H9 (cell line): ENCODE results near the gene CHD9NB. TPM values are rescaled to one million over a fixed set of nuclear protein-coding genes. Genes with fewer than 3 reads are reported as not detected.

Source experiments
- DNase-seq: peaks from one replicate; pipeline ENCODE4 v3.0.0-alpha.2; 2017
- H2AFZ ChIP-seq: one replicate; pipeline ENCODE4 v1.6.1; 2013; ENCODE audit warnings: mild to moderate bottlenecking, low read length, control low read depth, moderate library complexity
- H2AK5ac ChIP-seq: 2 replicates; pipeline ENCODE4 v1.6.1; 2013; ENCODE audit warnings: low read length, control low read depth, mixed read lengths; ENCODE audit not compliant: insufficient read length
- H2BK120ac ChIP-seq: one replicate; pipeline ENCODE4 v1.6.1; 2013; ENCODE audit warnings: low read depth, mild to moderate bottlenecking, low read length, control low read depth, inconsistent platforms; ENCODE audit not compliant: poor library complexity, severe bottlenecking
- H2BK12ac ChIP-seq: 2 replicates; pipeline ENCODE4 v1.6.1; 2013; ENCODE audit warnings: low read length, control low read depth, mixed read lengths, low read depth; ENCODE audit not compliant: insufficient read length
- H2BK15ac ChIP-seq: 2 replicates; pipeline ENCODE4 v1.6.1; 2013; ENCODE audit warnings: low read depth, low read length, control low read depth
- H2BK20ac ChIP-seq: one replicate; pipeline ENCODE4 v1.6.1; 2013; ENCODE audit warnings: low read depth, mild to moderate bottlenecking, low read length, control low read depth, inconsistent platforms; ENCODE audit not compliant: poor library complexity, severe bottlenecking
- H2BK5ac ChIP-seq: 2 replicates; pipeline ENCODE4 v1.6.1; 2013; ENCODE audit warnings: low read length, control low read depth, mixed read lengths; ENCODE audit not compliant: insufficient read length
- H3K14ac ChIP-seq: 2 replicates; pipeline ENCODE4 v1.6.1; 2013; ENCODE audit warnings: low read length, control low read depth; ENCODE audit not compliant: insufficient read depth
- H3K18ac ChIP-seq: 2 replicates; pipeline ENCODE4 v1.6.1; 2013; ENCODE audit warnings: low read depth, mild to moderate bottlenecking, mixed read lengths, low read length, control low read depth; ENCODE audit not compliant: insufficient read length
- H3K23ac ChIP-seq: 2 replicates; pipeline ENCODE4 v1.6.1; 2013; ENCODE audit warnings: low read length, control low read depth, mixed read lengths, low read depth; ENCODE audit not compliant: insufficient read length
- H3K23me2 ChIP-seq: 2 replicates; pipeline ENCODE4 v1.6.1; 2013; ENCODE audit warnings: low read depth, mild to moderate bottlenecking, mixed read lengths, low read length, control low read depth; ENCODE audit not compliant: insufficient read length, poor library complexity, severe bottlenecking
- H3K27ac ChIP-seq: 2 replicates; pipeline ENCODE4 v1.5.1; 2013; ENCODE audit warnings: low read length, control low read depth, mixed read lengths, low read depth; ENCODE audit not compliant: insufficient read length
- H3K27me3 ChIP-seq: 2 replicates; pipeline ENCODE4 v1.6.1; 2013; ENCODE audit warnings: low read length, control low read depth, inconsistent platforms; ENCODE audit not compliant: insufficient read depth
- H3K4ac ChIP-seq: 2 replicates; pipeline ENCODE4 v1.6.1; 2013; ENCODE audit warnings: low read depth, mild to moderate bottlenecking, control low read depth, inconsistent platforms, low read length, moderate library complexity
- H3K4me1 ChIP-seq: 2 replicates; pipeline ENCODE4 v1.6.1; 2013; ENCODE audit warnings: low read length, control low read depth, inconsistent platforms; ENCODE audit not compliant: insufficient read depth
- H3K4me2 ChIP-seq: 2 replicates; pipeline ENCODE4 v1.6.1; 2013; ENCODE audit warnings: low read length, control low read depth, mixed read lengths; ENCODE audit not compliant: insufficient read length, insufficient read depth
- H3K56ac ChIP-seq: 2 replicates; pipeline ENCODE4 v1.6.1; 2013; ENCODE audit warnings: low read depth, mild to moderate bottlenecking, mixed read lengths, low read length, control low read depth; ENCODE audit not compliant: insufficient read length
- H3K79me1 ChIP-seq: 2 replicates; pipeline ENCODE4 v1.6.1; 2013; ENCODE audit warnings: low read depth, mild to moderate bottlenecking, moderate library complexity, low read length, control low read depth, inconsistent platforms; ENCODE audit not compliant: insufficient read depth, poor library complexity, severe bottlenecking
- H3K79me2 ChIP-seq: 2 replicates; pipeline ENCODE4 v1.6.1; 2013; ENCODE audit warnings: low read length, control low read depth, inconsistent platforms; ENCODE audit not compliant: insufficient read depth
- H3K9ac ChIP-seq: 2 replicates; pipeline ENCODE4 v1.6.1; 2013; ENCODE audit warnings: low read length, control low read depth, mixed read lengths; ENCODE audit not compliant: insufficient read length; ENCODE audit errors: extremely low read depth
- H3K9me3 ChIP-seq: one replicate; pipeline ENCODE4 v1.6.1; 2013; ENCODE audit warnings: low read depth, low read length, inconsistent platforms; ENCODE audit not compliant: control insufficient read depth
- H3T11ph ChIP-seq: one replicate; pipeline ENCODE4 v1.6.1; 2013; ENCODE audit warnings: mild to moderate bottlenecking, low read length, control low read depth, inconsistent platforms
- H4K20me1 ChIP-seq: one replicate; pipeline ENCODE4 v1.6.1; 2013; ENCODE audit not compliant: control insufficient read depth, insufficient read length, insufficient read depth
- H4K5ac ChIP-seq: 2 replicates; pipeline ENCODE4 v1.6.1; 2013; ENCODE audit warnings: low read depth, mild to moderate bottlenecking, mixed read lengths, low read length, control low read depth; ENCODE audit not compliant: insufficient read length
- H4K8ac ChIP-seq: replicated peaks from 2 replicates; pipeline ENCODE4 v1.6.1; 2013; ENCODE audit warnings: low read length, control low read depth, mixed read lengths, low read depth; ENCODE audit not compliant: insufficient read length
- H4K91ac ChIP-seq: 2 replicates; pipeline ENCODE4 v1.6.1; 2013; ENCODE audit warnings: low read depth, mild to moderate bottlenecking, moderate library complexity, mixed read lengths, low read length, control low read depth; ENCODE audit not compliant: insufficient read length
- H3K27ac Mint-ChIP-seq, 3 experiments: 2 replicates in 2 of 3; 3 replicates in 1 of 3; pipeline ENCODE4 v1.8.0; 2020 to 2021; ENCODE audit warnings: mixed read lengths in 3 of 3, mild to moderate bottlenecking in 1 of 3, moderate library complexity in 1 of 3
- H3K27me3 Mint-ChIP-seq: 2 replicates; pipeline ENCODE4 v1.8.0; 2021; ENCODE audit warnings: low read depth, mild to moderate bottlenecking, moderate library complexity, mixed read lengths
- H3K36me3 Mint-ChIP-seq, 3 experiments: 2 replicates in 2 of 3; 3 replicates in 1 of 3; pipeline ENCODE4 v1.8.0; 2020 to 2021; ENCODE audit warnings: low read depth in 3 of 3, mixed read lengths in 3 of 3; ENCODE audit not compliant: insufficient read depth in 1 of 3
- H3K4me1 Mint-ChIP-seq, 2 experiments: 2 replicates each; pipeline ENCODE4 v1.8.0; 2020; ENCODE audit warnings: mixed read lengths in 2 of 2
- H3K4me3 Mint-ChIP-seq, 2 experiments: 2 replicates in 1 of 2; 3 replicates in 1 of 2; pipeline ENCODE4 v1.8.0; 2020 to 2021; ENCODE audit warnings: mild to moderate bottlenecking in 2 of 2, mixed read lengths in 2 of 2, moderate library complexity in 1 of 2
- H3K9me3 Mint-ChIP-seq, 2 experiments: 2 replicates in 1 of 2; 3 replicates in 1 of 2; pipeline ENCODE4 v1.8.0; 2020; ENCODE audit warnings: mild to moderate bottlenecking in 2 of 2, mixed read lengths in 2 of 2, moderate library complexity in 1 of 2
- CTCF ChIP-seq: fragments of 200-600 bp; sonication (generic); conservative IDR thresholded peaks from 3 replicates; pipeline ENCODE4 v1.8.0; 2021; ENCODE audit warnings: antibody characterized with exemption, mild to moderate bottlenecking
- WGBS: extraction: QIAGEN DNeasy Blood & Tissue Kit; methylation state at CpG from one replicate; pipeline ENCODE4 v1.1.7; 2013; ENCODE audit warnings: missing lambda C conversion rate, low lambda C conversion rate, mixed read lengths; ENCODE audit not compliant: insufficient read length; ENCODE audit errors: extremely low coverage; 5-methylcytosine and 5-hydroxymethylcytosine counted together
- total RNA-seq: library from RNA; stranded (reverse); gene quantifications from 2 replicates; pipeline ENCODE4 v1.2.1, GENCODE V29; 2021

The CHD9NB gene
- total RNA-seq, 1 experiment from 2014 or later: 3.3 TPM

- no peaks in the 10 kb centered on the region for H3K4me1 ChIP-seq
- H4K8ac ChIP-seq: no peak overlapping the region
- no peaks in the 10 kb centered on the region for H3K27me3 ChIP-seq
- H2BK15ac ChIP-seq: no peak overlapping the region
- no peak for TF ChIP-seq CTCF
- Mint-ChIP-seq H3K4me3 (no peak overlapping the region; a peak in 1 of 5 replicates), H3K36me3 (peaks cover 0 to 4% (median 4%) of the 10 kb centered on the region in 3 experiments; a peak in 2 of 7 replicates), H3K4me1 (peaks cover 18 to 20% of the 10 kb centered on the region in 2 experiments), H3K27me3 (no peaks in the 10 kb centered on the region), H3K27ac (peak overlapping the region in 2 of 3 experiments; percentile 11 to 88; a peak in 1 of 7 replicates), H3K9me3 (no peaks in the 10 kb centered on the region)
- peak overlapping the region; percentile 13 for H3K18ac ChIP-seq
- WGBS: no CpG with 5 or more reads among the region's 3 CpGs
- no peak overlapping the region for H3K23ac ChIP-seq
- H2BK5ac ChIP-seq: no peak overlapping the region
- H3K79me1 ChIP-seq: no peaks in the 10 kb centered on the region
- no peak overlapping the region for H3K14ac ChIP-seq
- no peak overlapping the region for H2BK20ac ChIP-seq
- H4K91ac ChIP-seq: no peak overlapping the region
- no peak for DNase-seq
- H3K23me2 ChIP-seq: no peaks in the 10 kb centered on the region
- no peak overlapping the region for H2AFZ ChIP-seq
- H2BK120ac ChIP-seq: no peak overlapping the region
- H3T11ph ChIP-seq: no peak overlapping the region
- no peak overlapping the region for H2BK12ac ChIP-seq
- no peak overlapping the region for H4K5ac ChIP-seq
- no peak overlapping the region for H3K9ac ChIP-seq
- H2AK5ac ChIP-seq: no peak overlapping the region
- H3K9me3 ChIP-seq: no peaks in the 10 kb centered on the region
- no peak overlapping the region for H3K4me2 ChIP-seq
- no peak overlapping the region for H3K56ac ChIP-seq
- H3K4ac ChIP-seq: no peak overlapping the region
- no peak overlapping the region for H3K27ac ChIP-seq
- H3K79me2 ChIP-seq: peaks cover 1% of the 10 kb centered on the region
- no peaks in the 10 kb centered on the region for H4K20me1 ChIP-seq
These were observed 9.0 kb upstream of the CHD9NB start for GRCh38 chr16:53061701-53062159.
